ENCODE data around the gene FOXP2. TPM values are rescaled to one million over a fixed set of nuclear protein-coding genes. Genes with fewer than 3 reads are reported as not detected.
"Not testable (repeated sequence)": the region's sequence is repeated elsewhere in the genome, so short reads cannot be mapped to it uniquely, and the experiment has no call there.

FOXP2 gene
- total RNA-seq, 1 donor from 2014 or later = 1.9 TPM

DNA sequence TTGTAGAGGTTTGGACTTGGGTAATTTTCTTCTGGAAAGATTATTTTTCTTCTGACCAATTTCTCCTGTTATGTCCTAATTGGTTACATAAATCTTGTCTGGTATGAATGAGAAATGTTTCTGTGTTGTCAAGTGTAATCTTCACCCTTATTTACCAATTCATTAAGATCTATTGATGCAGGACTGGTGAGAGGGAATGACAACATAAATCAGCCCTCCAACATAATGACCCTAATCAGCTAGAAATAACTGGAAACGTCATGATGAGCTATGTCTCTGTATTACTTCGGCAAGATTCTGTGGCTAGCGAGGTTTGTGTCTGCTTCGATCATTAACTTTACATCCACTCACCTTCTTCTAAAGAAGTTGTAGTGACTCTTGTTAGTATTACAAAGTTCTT, 3.5 kb downstream of the FOXP2 start:
- intact Hi-C loops (cut with DNase I) = loop anchor here (10.0 kb wide), 1 partner anchor 333 kb away; no protein-coding TSS in a partner anchor
- no peak for DNase-seq (ENCODE audit: low spot score)

DNA sequence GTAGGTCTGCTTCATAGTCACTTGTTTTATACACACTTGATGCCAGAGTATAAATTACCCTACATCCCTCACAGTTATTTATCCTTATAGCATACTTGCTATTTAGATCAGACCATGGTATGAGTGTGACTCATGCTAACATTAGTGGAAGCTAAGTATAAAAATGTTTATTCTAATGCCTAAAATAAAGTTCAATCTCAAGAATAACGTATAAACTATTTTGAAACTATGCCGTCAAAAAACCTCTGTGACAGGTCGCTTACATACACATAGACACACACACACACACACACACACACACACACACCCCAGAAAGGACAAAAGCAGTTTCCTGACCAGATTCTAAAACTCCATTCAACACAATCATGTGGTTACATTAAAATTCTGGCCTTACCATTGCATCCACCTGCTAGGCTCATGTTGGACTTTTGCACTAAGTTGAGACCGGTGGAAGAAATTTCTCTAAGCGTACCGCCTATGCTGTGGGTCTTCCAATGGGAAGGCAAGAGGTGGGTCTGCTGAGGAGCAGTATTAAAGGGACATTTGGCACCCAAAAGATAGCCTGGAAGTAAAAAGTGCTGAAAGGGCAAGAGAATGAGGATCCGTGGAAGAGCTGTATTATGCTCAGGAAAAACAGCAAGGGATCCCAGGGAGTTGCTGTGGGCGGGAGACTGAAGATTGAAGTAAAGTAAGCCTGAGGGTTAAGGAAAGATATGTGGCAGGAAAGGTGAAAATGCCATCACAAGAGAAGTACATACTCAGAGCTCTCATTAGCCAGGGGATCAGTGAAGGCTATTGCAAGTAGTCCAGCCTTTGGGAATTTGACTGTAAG, 5.0 kb downstream of the FOXP2 start:
- DNase-seq (ENCODE audit: low spot score) = no peak
- intact Hi-C loops (cut with DNase I) = loop anchor here (10.0 kb wide), 1 partner anchor 335 kb away; no protein-coding TSS in a partner anchor

- intact Hi-C loops (cut with DNase I) = no loop called here
- DNase-seq (ENCODE audit: low spot score) = no peak
Measured at GRCh38 chr7:114422507-114423501, 8.2 kb downstream of the FOXP2 start.

DNA sequence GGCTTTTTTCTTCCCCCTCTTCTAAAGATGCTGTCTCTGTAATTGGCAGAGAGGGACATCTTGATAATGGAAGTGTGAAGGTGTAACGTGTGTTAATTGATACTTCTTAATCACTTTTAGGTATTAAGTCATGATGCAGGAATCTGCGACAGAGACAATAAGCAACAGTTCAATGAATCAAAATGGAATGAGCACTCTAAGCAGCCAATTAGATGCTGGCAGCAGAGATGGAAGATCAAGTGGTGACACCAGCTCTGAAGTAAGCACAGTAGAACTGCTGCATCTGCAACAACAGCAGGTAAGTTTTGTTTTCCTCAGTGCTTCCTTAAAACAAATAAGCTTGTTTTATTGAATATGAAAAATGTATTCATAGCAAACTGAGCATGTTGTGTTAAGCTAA, 11.8 kb downstream of the FOXP2 start:
- DNase-seq (ENCODE audit: low spot score) = no peak
- intact Hi-C loops (cut with DNase I) = no loop called here

GRCh38 chr7:114426824-114427223, 12.2 kb downstream of the FOXP2 start:
- intact Hi-C loops (cut with DNase I) = no loop called here
- DNase-seq (ENCODE audit: low spot score) = no peak

- intact Hi-C loops (cut with DNase I) = no loop called here
- no peak for DNase-seq (ENCODE audit: low spot score)
Measured at GRCh38 chr7:114428211-114428610, 13.6 kb downstream of the FOXP2 start.

DNA sequence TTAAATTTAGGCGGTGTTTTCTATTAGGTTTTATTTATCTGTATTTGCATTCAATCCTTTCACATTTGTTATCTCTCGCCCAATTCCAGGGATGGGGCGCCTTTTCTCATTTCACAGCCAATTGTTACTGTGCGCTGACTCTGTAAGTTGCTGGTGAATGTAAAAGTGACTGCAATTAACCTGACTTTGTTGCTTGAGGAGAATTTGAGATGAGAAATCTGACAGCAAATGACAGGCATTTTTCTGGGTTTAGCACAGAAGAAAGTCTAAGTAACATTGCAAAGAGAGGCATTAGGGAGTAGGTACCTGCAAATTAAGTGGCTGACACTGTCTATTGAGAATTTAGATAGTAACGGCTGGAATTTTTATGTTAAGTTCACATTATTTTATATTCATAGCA, 16.6 kb downstream of the FOXP2 start:
- intact Hi-C loops (cut with DNase I) = no loop called here
- DNase-seq (ENCODE audit: low spot score) = no peak

- no peak for DNase-seq (ENCODE audit: low spot score)
- intact Hi-C loops (cut with DNase I) = no loop called here
Measured at GRCh38 chr7:114432061-114432460, 17.4 kb downstream of the FOXP2 start.

DNA sequence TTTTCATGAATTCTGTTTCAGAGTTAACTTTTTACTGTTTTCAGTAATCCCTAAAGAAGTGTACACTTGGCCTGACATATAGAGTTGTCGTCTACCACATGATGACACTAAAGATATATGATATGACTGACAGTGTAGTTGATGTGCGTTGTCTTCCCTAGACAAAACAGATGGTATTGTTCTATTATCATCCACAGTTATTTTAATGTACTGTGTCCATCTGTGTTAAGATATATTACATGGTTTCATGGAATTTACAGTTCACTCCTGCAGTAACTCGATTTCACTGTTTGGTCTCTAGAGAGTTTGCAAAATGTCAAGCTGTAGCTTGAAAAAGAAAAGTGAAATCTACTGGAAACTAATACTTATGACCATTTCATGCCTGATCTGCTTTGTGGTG, 18.1 kb downstream of the FOXP2 start:
- intact Hi-C loops (cut with DNase I) = no loop called here
- DNase-seq (ENCODE audit: low spot score) = no peak

GRCh38 chr7:114439581-114439980, 25.0 kb downstream of the FOXP2 start:
- DNase-seq (ENCODE audit: low spot score) = no peak
- intact Hi-C loops (cut with DNase I) = no loop called here

DNA sequence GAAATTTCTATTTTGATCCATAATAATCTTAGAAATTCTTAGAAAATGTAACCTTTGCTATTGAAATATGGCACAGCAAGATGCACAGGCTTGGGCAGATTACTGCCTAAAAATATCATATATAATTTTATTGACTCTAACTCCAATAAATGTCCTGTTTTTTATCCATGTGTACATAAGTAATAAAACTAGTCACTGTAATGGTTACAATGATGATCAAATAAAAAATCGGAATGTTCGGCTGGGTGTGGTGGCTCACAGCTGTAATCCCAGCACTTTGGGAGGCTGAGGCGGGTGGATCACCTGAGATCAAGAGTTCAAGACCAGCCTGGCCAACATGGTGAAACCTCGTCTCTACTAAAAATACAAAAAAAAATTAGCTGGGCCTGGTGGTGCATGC, 26.3 kb downstream of the FOXP2 start:
- intact Hi-C loops (cut with DNase I); DNase-seq (ENCODE audit: low spot score): not testable (repeated sequence)

DNA sequence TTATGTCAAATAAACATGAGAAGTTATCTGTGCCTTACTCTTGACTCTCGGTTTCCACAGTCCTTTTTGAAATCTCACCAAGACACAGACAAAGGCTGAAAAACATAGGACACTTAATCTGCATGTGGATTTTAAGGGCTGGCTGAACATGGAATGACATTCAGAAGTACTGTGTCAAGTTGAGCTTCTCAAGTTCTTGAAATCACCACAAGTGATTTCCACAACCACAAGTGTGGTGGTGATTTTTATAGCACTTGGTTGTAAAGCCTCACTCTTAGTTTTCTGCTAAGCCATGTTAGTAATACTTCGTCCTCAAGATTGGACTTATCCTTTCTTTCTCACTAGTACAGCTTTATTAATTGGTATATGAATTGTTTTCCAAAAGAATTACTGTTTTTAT, 29.6 kb downstream of the FOXP2 start:
- intact Hi-C loops (cut with DNase I) = no loop called here
- DNase-seq (ENCODE audit: low spot score) = no peak

- intact Hi-C loops (cut with DNase I) = no loop called here
- DNase-seq (ENCODE audit: low spot score) = no peak
Measured at GRCh38 chr7:114450431-114450830, 35.8 kb downstream of the FOXP2 start.

- no peak for DNase-seq (ENCODE audit: low spot score)
- intact Hi-C loops (cut with DNase I) = no loop called here
Measured at GRCh38 chr7:114459574-114459973, 45.0 kb downstream of the FOXP2 start.

DNA sequence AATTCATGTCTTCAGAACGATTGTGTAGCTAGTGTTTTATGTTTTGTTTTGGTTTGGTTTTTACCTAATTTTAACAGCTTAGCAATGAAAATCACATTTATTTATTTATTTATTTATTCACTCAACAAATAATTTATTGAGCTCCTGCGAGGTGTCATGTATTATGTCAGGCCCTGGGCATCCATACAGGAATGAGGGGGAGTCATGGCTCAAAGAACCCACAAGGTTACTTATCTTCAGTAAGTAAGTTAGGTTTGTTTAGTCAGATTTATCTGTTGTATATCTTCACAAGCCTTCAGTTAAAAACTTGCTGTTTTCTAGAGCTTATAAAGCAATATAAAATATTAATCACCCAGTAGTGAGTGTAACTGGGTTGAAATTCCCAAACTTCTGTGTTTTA, 45.4 kb downstream of the FOXP2 start:
- no peak for DNase-seq (ENCODE audit: low spot score)
- intact Hi-C loops (cut with DNase I) = no loop called here

DNA sequence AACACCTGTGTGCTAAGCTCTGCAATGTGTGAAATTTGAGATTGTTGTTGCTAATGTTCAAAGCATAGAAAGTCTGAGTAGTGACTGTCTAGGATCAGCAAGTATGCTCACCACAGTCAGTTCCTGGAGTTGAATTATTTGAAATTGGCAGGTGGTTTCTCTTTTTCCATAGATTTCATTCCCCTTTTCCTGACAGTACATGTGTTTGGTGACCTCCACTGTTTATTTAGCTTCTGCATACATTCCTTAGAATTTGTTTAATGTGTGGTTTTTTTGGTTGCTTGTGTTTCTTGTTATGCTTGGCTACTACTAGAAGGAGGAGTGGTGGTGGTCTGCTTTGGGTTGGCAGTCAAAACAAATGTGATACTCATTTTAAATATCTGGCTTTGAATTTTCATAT, 52.3 kb downstream of the FOXP2 start:
- intact Hi-C loops (cut with DNase I) = no loop called here
- DNase-seq (ENCODE audit: low spot score) = no peak

DNA sequence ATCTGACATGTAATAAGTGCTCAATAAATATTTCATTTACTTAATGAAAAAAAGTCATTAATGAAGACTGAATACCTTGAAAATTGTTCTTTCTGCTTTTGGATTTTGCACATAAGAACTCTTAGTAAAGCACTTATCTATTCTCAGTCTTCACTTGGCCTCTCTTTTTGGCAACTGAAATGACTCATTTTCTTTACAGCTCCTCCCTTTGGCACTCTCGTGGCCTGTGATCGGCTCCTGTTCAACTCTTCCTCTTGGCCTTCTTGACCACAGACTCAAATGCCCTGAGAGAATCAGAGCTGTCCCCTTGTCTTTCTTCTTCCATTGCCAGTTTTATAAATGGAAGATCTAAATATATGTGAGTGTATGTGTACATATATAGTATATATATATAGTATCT, 54.2 kb downstream of the FOXP2 start:
- no peak for DNase-seq (ENCODE audit: low spot score)
- intact Hi-C loops (cut with DNase I) = no loop called here

DNA sequence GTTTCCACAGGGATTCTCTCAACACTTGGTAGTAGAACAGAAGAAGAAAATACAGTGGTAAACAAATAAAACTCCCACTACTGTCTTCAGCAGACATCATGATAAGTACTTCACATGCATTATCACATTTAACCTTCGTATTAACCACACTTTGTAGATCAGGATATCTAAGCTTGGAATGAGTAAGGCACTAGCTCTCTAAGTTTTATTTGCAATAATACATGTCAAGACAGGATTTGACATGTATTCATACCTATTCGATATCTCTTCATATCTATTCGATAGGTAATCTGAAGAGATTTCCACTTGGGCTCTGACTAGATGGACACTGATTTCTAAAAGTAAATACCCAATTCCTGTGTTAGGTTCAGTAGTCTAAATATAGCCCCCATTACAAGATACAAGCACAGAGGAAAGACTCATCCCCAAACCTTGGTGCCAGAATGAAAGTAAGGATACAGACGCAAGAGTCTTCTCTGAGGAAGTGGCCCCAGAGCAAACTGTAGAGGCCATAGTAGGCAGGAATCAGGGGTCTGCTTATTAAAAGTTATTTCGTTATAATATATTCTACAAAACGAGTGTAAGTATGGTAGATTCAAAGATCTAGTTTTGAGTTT, 58.4 kb downstream of the FOXP2 start:
- no peak for DNase-seq (ENCODE audit: low spot score)
- intact Hi-C loops (cut with DNase I) = no loop called here

DNA sequence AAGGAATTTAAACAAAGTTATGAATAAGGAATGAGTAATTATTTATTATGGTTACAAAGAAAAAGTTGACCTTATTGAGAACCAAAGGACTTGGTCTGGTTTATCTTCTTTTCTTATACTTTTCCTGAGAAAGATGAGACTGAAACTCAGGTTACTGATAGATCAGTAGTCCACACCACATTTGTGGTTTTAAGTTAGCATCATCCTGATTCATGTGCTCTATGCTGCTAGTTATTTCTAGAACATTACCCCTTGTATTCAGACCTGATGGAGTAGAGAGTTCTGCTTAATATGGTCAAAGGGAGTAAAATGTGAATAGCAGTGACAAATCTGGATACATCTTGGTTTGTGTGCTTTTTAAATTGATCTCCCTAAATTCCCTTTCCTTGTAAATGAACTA, 63.8 kb downstream of the FOXP2 start:
- DNase-seq (ENCODE audit: low spot score) = no peak
- intact Hi-C loops (cut with DNase I) = no loop called here

- intact Hi-C loops (cut with DNase I) = no loop called here
- no peak for DNase-seq (ENCODE audit: low spot score)
Measured at GRCh38 chr7:114481999-114482398, 67.4 kb downstream of the FOXP2 start.

Measured in cardiac septum (tissue), 1 donor.